Breast epithelium (tissue), 4 donors: Measurements from ENCODE around the gene BRD1. TPM values are rescaled to one million over a fixed set of nuclear protein-coding genes. Genes with fewer than 3 reads are reported as not detected.
A peak's percentile ranks its signal among the peaks of the same experiment; 100 is the strongest.

ENCODE experiments used
- DNase-seq, 2 donors: peaks; one replicate each; pipeline ENCODE4 v3.0.0-alpha.2; 2019; ENCODE audit warnings: low spot score in 2 of 2
- H3K27ac ChIP-seq, 2 donors: fragments of 200-600 bp; sonication (generic) in 1 of 2; one replicate each; pipeline ENCODE4 v1.5.1; 2016 to 2019; ENCODE audit warnings: mild to moderate bottlenecking in 1 of 2
- H3K27me3 ChIP-seq, 2 donors: fragments of 200-600 bp; sonication (generic) in 1 of 2; one replicate each; pipeline versions ENCODE4 v1.5.1 to v1.6.0; 2017 to 2019; ENCODE audit warnings: control low read depth in 1 of 2, mild to moderate bottlenecking in 1 of 2
- H3K36me3 ChIP-seq: fragments of 200-600 bp; one replicate; pipeline ENCODE4 v1.5.1; 2019
- H3K4me1 ChIP-seq, 2 donors: fragments of 200-600 bp; sonication (generic); one replicate each; pipeline ENCODE4 v1.5.1; 2016 to 2019; ENCODE audit warnings: control low read depth in 1 of 2
- H3K4me3 ChIP-seq, 3 donors: fragments of 200-600 bp; sonication (generic); 1 replicate in 2 of 3; 2 replicates in 1 of 3; pipeline ENCODE4 v1.5.1; 2016 to 2019; ENCODE audit warnings: mild to moderate bottlenecking in 3 of 3, moderate library complexity in 2 of 3
- H3K9me3 ChIP-seq, 2 donors: fragments of 200-600 bp; sonication (generic) in 1 of 2; one replicate each; pipeline ENCODE4 v1.5.1; 2016 to 2019; ENCODE audit warnings: control low read depth in 1 of 2
- POLR2A ChIP-seq: fragments of 450-650 bp; IDR thresholded peaks from one replicate; pipeline ENCODE4 v1.6.1; 2016; ENCODE audit warnings: antibody characterized with exemption, mild to moderate bottlenecking, moderate library complexity
- POLR2AphosphoS5 ChIP-seq, 3 donors: sonication (generic); formaldehyde crosslinking; IDR thresholded peaks; one replicate each; pipeline ENCODE4 v1.6.1; 2017; ENCODE audit warnings: antibody characterized with exemption in 3 of 3
- intact Hi-C: fragments of 100-400 bp; cut with DNase I; formaldehyde crosslinking; loops from one replicate; pipeline ENCODE4 v1.15.1; 2023; ENCODE audit warnings: low total_unique reads
- total RNA-seq, 3 donors: library from RNA; depleted of rRNA; stranded (reverse); fragments of >200 nt; gene quantifications; one replicate each; pipeline ENCODE4 v1.1.0, GENCODE V29; 2016
- TF ChIP-seq, protein P1 (sequence below), 3 donors: fragments of 450-650 bp; IDR thresholded peaks; one replicate each; pipeline ENCODE4 v1.5.1; 2016 to 2017; ENCODE audit warnings: antibody characterized with exemption in 3 of 3, mild to moderate bottlenecking in 3 of 3, moderate library complexity in 3 of 3

BRD1 gene
- total RNA-seq, 3 donors from 2014 or later: 33.4 to 35.1 (median 34.1) TPM

DNA sequence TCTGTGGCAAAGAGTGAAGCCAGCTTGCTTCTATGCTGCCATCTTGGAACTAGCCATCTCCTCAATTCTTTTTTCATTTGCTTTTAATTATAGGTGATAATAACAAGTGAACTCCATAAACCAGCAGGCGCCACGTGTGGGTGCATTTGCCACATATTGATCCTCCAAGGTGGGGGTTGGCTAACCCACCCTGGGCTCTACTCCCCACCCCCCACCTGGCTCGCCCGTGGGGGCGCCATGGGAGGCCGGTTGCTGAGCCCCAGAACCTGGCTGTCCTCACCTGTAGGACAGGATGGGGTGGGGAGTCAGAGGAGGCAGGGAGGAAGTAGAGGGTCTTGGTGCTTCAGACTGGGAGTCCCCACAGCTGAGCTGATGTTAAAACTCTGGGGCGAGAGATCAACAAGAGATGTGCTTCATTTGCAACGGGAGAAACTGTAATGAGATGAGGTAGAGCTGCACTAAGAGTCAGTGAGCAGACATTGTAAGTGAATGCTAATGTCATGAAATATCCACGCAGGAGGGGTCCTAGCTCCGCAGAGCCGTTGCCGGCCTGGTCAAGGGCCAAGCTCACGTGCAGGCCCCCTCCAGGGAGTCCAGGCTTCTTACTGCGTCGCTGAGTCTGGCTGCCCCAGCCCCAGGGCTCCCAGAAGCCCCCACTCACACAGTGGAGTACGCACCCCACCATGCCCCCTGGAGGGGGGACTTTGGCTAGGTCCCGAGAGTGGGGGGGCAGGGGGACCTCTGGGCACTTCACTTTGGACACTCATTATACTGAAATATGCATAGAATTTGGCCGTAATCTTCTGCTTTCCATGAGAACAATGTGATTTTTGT lies 59.4 kb downstream of the BRD1 start:
- Histone ChIP-seq H3K27me3 (no peaks in the 10 kb centered on the region), H3K27ac (no peak overlapping the region), H3K4me3 (no peak overlapping the region), H3K4me1 (no peaks in the 10 kb centered on the region), H3K9me3 (peaks cover 16 to 19% of the 10 kb centered on the region in 2 donors), H3K36me3 (no peaks in the 10 kb centered on the region)
- no peak for TF ChIP-seq POLR2A
- TF ChIP-seq POLR2AphosphoS5 (IDR thresholded peaks at IDR 0.05): no peak
- TF ChIP-seq, protein P1, sequence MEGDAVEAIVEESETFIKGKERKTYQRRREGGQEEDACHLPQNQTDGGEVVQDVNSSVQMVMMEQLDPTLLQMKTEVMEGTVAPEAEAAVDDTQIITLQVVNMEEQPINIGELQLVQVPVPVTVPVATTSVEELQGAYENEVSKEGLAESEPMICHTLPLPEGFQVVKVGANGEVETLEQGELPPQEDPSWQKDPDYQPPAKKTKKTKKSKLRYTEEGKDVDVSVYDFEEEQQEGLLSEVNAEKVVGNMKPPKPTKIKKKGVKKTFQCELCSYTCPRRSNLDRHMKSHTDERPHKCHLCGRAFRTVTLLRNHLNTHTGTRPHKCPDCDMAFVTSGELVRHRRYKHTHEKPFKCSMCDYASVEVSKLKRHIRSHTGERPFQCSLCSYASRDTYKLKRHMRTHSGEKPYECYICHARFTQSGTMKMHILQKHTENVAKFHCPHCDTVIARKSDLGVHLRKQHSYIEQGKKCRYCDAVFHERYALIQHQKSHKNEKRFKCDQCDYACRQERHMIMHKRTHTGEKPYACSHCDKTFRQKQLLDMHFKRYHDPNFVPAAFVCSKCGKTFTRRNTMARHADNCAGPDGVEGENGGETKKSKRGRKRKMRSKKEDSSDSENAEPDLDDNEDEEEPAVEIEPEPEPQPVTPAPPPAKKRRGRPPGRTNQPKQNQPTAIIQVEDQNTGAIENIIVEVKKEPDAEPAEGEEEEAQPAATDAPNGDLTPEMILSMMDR (IDR thresholded peaks at IDR 0.05): no peak
- intact Hi-C loops: loop anchor here (10.0 kb wide), 1 partner anchor 287 kb away; the partner anchor contains the start of gene TTLL8
- DNase-seq: peak in 1 of 2 donors; percentile 41

DNA sequence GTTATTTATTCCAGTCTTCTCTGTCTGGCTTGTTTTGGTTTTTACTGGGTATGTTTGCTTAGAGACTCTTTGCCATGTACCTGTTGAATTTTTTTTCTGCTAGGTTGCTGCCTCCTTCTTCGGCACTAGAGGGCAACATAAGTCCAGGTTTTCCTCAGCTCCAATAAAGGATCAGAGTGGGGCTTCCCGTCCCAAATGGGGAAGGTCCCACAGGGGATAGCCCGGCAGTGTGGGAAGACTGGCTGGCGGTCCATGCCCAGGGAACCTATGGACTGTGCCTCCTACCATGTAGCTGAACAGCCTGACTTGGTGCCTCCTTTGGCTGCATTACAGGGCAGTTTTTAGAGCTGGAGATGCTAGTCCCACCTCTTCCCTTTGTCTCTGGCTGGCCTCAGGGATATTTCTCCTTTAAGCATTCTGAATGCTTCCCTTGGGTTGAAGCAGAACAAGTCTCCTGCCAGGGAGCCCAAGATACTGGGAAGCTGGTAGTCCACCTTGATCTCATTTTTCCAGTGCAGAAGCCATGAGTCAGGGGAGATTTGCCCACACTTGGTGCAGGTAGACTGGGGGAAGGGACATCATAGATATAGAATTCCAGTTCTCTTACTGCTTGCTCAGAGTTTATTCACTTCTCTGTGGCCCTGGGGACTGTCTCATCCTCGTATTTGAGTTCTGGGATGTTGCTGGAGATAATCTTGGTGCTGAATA lies 60.2 kb downstream of the BRD1 start:
- no peaks in the 10 kb centered on the region for H3K4me1 ChIP-seq
- peak in 1 of 2 donors; percentile 43 for DNase-seq
- H3K4me3 ChIP-seq: no peak overlapping the region
- peaks cover 16 to 19% of the 10 kb centered on the region in 2 donors for H3K9me3 ChIP-seq
- no peaks in the 10 kb centered on the region for H3K27me3 ChIP-seq
- intact Hi-C loops: loop anchor here (10.0 kb wide), 1 partner anchor 287 kb away; the partner anchor contains the start of gene TTLL8
- TF ChIP-seq, protein P1 (IDR thresholded peaks at IDR 0.05): peak in 2 of 3 donors; percentile 33 to 51
- no peak for TF ChIP-seq POLR2A
- H3K27ac ChIP-seq: no peak overlapping the region
- no peaks in the 10 kb centered on the region for H3K36me3 ChIP-seq

DNA sequence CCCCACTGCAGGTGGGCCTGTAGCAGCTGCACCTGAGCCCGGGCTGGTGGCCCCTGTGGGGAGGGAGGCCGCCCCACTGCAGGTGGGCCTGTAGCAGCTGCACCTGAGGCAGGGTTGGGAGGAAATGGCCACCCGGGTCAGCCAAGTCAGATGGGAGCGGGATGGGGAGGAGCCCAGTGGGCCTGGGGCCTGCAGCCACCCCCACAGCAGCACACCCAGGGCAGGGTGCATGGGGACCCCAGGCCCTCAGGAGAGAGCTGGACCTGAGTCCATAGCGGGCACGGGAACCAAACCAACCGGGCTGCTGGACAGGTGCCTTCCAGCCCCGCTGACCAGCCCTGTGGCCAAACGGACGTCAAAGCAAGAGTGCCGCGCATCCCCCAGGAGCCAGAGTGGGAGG lies 61.7 kb downstream of the BRD1 start:
- no peaks in the 10 kb centered on the region for H3K4me1 ChIP-seq
- H3K4me3 ChIP-seq: no peak overlapping the region
- TF ChIP-seq, protein P1 (IDR thresholded peaks at IDR 0.05): no peak
- TF ChIP-seq POLR2A (no peak), POLR2AphosphoS5 (IDR thresholded peaks at IDR 0.05) (no peak)
- intact Hi-C loops: loop anchor here (10.0 kb wide), 1 partner anchor 289 kb away; the partner anchor contains the start of gene TTLL8
- H3K9me3 ChIP-seq: peaks cover 16 to 19% of the 10 kb centered on the region in 2 donors
- no peaks in the 10 kb centered on the region for H3K36me3 ChIP-seq
- peak in 1 of 2 donors; percentile 19 for DNase-seq
- H3K27me3 ChIP-seq: no peaks in the 10 kb centered on the region
- no peak overlapping the region for H3K27ac ChIP-seq

DNA sequence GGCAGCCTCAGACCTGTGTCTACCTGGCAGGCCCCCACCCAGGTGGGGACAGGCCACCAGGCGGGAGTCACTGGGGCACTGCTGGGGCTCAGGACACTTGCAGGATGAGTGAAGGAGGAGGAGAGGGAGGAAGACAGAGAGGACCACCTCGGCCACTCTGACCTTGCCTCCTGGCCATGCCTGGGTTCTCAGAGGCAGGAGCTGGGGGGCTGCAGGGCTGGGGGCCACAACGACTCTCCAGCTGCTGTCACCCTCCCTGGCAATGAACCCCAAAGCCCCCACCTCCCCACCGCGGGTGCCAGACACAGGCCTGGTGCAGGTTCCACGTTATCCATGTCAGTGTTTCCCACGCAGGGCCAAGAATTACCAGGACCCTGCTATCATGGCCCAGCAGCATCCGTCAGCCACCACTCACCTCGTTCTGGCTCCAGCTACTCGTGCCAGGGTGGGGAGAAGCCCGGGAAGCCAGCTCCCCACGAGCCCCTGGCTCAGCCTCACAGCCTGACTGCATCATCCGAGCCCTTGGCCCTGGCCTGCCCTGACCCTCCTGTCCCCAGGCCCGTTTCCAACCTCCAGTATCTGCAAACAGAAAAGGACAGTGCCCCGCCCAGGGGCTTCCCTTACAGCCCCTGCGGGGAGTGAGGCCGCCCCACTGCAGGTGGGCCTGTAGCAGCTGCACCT lies 62.4 kb downstream of the BRD1 start:
- intact Hi-C loops: loop anchor here (10.0 kb wide), 1 partner anchor 290 kb away; the partner anchor contains the start of gene TTLL8

More for the DNA sequence above, 62.4 kb downstream of the BRD1 start:
- Histone ChIP-seq H3K4me3 (no peak overlapping the region), H3K9me3 (peaks cover 16 to 19% of the 10 kb centered on the region in 2 donors), H3K27me3 (no peaks in the 10 kb centered on the region), H3K36me3 (no peaks in the 10 kb centered on the region), H3K4me1 (no peaks in the 10 kb centered on the region), H3K27ac (no peak overlapping the region)
- TF ChIP-seq POLR2A (no peak), POLR2AphosphoS5 (IDR thresholded peaks at IDR 0.05) (no peak)
- TF ChIP-seq, protein P1 (IDR thresholded peaks at IDR 0.05): no peak
- DNase-seq: peak in 1 of 2 donors; percentile 47
